Transverse colon (tissue), 4 donors: ENCODE data around the gene PNPO.

Source experiments
- POLR2A ChIP-seq: fragments of 450-650 bp; IDR thresholded peaks from one replicate; pipeline ENCODE4 v1.6.1; 2016; ENCODE audit warnings: antibody characterized with exemption, mild to moderate bottlenecking, moderate library complexity
- POLR2AphosphoS5 ChIP-seq, 3 donors: sonication (generic); formaldehyde crosslinking; IDR thresholded peaks; one replicate each; pipeline ENCODE4 v1.6.1; 2016; ENCODE audit warnings: antibody characterized with exemption in 3 of 3
- TF ChIP-seq, protein P1 (sequence below), 5 experiments: fragments of 200-600 bp in 3 of 5; fragments of 450-650 bp in 2 of 5; sonication (generic) in 3 of 5; IDR thresholded peaks; 1 replicate in 2 of 5; 2 replicates in 3 of 5; pipeline ENCODE4 v1.5.1; 2016 to 2017; ENCODE audit warnings: antibody characterized with exemption in 5 of 5, inconsistent platforms in 3 of 5, mild to moderate bottlenecking in 2 of 5, moderate library complexity in 1 of 5

DNA sequence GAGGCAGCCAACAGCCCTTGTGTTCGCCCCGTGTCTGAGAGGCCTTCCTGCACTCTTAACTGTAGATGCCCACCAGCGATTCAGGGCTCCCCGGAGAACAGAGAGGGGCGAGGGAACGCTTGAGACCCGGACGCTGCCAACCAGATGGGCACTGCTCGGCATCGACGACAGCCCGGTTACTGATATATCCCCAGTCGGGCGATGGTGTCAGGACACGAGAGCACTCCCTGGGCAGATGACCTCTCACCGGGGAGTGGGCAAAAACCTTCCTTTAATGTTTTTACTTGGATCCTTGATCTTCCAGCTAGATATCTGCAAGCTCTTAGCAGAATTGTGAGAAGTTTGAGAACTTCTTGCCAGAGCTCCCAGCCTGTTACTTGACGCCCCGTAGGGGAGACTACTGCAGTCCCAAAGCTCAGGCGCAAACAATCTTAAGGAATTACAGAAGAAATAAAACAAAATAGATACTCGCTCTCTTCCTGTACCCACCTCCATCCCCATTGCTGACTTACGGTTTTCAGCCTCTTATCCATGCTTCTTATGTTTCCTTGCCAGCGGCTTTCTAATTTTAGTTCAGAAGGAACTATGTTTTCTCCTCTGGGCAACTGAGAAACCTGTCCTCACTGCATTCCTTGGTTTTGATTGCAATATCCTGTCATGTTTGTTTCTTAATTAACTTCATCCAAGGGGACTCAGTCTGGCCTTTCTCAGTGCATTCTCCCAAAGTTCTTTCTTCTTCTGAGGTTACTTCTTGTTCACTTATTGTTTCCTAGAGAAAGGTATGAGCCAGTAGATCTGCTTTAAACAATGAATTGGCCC, 44.5 kb upstream of the PNPO start:
- TF ChIP-seq, protein P1, sequence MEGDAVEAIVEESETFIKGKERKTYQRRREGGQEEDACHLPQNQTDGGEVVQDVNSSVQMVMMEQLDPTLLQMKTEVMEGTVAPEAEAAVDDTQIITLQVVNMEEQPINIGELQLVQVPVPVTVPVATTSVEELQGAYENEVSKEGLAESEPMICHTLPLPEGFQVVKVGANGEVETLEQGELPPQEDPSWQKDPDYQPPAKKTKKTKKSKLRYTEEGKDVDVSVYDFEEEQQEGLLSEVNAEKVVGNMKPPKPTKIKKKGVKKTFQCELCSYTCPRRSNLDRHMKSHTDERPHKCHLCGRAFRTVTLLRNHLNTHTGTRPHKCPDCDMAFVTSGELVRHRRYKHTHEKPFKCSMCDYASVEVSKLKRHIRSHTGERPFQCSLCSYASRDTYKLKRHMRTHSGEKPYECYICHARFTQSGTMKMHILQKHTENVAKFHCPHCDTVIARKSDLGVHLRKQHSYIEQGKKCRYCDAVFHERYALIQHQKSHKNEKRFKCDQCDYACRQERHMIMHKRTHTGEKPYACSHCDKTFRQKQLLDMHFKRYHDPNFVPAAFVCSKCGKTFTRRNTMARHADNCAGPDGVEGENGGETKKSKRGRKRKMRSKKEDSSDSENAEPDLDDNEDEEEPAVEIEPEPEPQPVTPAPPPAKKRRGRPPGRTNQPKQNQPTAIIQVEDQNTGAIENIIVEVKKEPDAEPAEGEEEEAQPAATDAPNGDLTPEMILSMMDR (IDR thresholded peaks at IDR 0.05), result no peak
- TF ChIP-seq POLR2A (no peak), POLR2AphosphoS5 (IDR thresholded peaks at IDR 0.05) (no peak)
